Measurements from ENCODE around the gene TSPAN8.
"Not testable (repeated sequence)": the region's sequence is repeated elsewhere in the genome, so short reads cannot be mapped to it uniquely, and the experiment has no call there.

Gene TSPAN8

DNA sequence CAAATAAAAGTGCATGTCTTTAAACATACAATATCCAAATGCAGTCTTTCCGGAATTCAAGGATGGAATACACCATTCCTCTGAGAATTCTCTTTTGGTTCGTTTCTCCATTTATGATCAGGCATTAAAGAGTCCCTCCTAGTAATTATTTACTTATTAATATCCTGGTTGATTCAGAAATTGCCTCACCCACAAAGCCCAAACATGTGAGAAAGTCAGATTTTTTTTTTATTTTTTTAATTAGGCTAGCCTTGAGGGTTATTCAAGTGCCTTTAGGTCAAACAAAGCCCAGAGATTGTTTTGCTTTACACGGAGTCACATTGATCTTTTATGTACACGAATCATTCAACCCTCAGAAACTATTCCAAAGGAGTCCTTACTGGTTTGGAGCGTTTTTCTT lies 6.4 kb upstream of the TSPAN8 start:
- DNase-seq: no peak

- peak; percentile 58 for DNase-seq
Measured at GRCh38 chr12:71162832-71163763, 5.3 kb upstream of the TSPAN8 start.

DNA sequence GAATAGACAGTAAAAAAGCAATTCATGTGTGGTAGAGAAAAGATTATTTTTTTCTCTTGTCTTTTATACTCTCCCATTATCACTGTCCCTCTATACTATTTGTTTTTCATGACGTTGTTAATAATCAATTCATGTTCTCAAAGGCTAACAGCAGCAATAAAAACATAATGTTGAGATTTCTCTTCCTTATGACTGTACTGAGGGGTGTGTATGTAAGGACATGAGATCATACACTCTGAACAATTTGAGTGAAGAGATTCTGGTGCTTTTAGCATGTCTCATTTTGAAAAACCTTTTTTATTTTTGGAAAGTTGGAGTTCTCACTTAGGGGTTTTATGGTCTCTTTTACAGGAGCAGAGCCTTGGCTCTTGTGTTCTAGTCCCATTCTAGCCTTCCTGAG lies 3.8 kb upstream of the TSPAN8 start:
- DNase-seq: no peak

DNA sequence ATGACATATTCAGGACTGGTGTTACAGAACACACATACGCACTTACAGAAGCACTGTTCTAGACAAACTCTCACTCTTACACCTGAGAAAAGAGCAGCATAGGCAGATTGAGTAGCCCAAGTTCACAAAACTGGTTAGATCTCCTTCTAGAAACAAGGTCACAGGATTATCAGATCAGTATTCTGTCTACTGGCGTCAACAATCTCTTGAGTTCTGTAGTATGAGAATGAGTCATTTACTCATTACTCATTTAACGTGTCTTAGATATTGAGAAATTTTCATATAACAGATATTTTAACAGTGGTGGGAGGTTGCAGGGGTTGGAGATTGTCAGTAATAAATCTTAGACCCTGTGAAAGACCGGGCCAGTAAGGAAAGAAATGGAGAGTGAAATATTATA lies 2.8 kb upstream of the TSPAN8 start:
- no peak for DNase-seq

DNA sequence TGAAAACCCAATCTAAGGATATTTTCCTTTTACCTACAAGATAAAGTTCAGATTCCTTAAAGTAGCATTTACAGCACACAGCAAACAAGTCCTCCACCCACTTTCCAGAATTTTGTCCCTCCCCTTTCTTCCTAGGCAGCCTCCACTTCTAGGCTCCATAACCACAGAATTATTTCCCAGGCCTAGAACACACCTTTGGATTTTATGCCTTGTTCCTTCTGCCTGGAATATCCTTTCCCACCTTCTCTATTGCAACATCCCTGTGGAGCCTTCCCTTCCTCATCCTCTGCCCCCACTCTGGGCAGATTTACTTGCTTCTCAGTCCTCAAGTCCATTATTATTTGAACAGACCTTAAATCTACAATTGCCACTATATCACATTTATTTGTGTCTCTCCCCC lies 2.1 kb upstream of the TSPAN8 start:
- DNase-seq: no peak

DNA sequence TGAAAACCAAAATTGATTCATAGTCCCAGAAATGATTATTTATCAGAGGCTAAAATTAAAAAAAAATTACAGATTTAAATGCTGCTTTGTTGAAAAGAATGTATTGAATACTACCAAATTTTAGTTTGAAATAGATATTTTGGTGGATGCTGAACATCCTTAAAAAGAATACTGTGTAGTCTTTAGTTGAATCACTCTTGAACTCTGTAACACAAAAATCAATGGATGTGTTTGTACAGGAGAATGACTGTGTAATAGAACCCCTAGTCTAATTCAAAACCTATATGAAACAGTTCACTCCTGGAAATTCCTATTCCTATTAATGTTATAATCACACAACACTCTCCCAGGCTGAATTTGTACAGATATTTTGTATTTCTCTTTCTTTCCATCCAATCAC lies 1.5 kb upstream of the TSPAN8 start:
- DNase-seq: no peak

GRCh38 chr12:71158361-71158882 lies 623 bp upstream of the TSPAN8 start:
- peak; percentile 82 for DNase-seq

DNA sequence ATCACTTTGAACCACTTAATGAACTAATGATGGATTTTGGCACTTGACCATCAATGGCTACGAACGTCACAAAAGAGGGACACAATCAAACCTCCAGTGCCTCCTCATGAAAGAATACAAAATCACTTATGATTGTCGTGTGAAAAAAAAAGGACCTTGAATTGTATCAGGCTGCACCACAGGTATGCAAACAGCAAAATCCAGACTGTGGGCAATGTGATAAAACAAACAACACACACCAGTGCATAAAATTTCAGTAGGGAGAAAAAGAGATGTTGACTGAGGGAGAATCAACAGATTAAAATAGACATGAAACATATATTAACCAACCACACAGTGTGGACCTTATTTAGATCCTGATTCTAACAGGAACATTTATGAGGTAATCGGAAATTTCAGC lies 2.6 kb downstream of the TSPAN8 start:
- no peak for DNase-seq

DNA sequence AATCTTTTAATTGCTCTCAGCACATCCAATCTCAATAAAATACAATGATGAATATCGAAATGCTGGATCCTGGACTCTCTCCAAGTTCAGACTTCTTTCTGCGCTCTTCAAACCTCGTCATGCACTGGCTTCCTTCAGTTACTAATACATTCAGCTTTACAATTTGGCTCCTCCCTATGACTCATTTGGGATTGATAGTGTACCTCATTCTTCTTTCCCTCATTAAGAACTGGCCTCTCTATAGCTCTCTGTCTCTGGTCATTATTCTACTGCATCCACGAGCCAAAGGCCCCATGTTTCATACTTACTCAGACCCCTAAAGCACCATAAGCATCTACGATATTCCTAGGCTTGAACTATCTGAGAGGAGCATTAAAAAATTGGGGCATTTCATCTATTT lies 4.9 kb downstream of the TSPAN8 start:
- DNase-seq: no peak

DNA sequence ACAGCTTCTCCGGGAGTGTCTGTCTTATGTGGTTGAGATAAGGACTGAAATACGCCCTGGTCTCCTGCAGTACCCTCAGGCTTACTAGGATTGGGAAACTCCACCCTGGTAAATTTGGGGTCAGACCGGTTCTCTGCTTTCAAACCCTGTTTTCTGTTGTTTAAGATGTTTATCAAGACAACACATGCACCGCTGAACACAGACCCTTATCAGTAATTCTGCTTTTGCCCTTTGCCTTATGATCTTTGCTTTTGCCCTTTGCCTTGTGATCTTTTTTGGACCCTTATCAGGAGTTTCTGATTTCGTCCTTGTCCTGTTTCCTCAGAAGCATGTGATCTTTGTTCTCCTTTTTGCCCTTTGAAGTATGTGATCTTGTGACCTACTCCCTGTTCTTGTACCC lies 7.8 kb downstream of the TSPAN8 start:
- not testable (repeated sequence) for DNase-seq

- DNase-seq: no peak
Measured at GRCh38 chr12:71144682-71145081, 13.1 kb downstream of the TSPAN8 start.

DNA sequence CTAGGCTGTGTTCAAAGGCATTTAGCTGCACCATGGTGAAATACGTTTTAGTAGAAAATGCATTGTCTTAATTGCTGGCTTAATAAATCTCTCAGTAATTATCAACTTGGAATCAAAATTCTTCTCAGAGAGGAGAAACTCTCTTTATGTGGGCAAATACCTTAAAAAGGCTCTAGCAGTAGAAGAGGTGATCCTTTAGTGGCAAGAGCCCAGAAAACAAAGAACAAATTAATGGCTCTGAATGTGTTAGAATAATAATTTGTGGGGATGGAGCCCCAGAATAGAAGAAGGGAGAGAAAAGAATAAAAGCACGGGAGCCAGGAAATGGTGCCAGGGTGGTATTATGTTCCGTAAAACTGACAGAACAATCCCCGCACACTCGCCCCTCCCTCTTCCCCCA lies 14.8 kb downstream of the TSPAN8 start:
- no peak for DNase-seq

GRCh38 chr12:71142016-71142415 lies 15.8 kb downstream of the TSPAN8 start:
- DNase-seq: no peak

DNA sequence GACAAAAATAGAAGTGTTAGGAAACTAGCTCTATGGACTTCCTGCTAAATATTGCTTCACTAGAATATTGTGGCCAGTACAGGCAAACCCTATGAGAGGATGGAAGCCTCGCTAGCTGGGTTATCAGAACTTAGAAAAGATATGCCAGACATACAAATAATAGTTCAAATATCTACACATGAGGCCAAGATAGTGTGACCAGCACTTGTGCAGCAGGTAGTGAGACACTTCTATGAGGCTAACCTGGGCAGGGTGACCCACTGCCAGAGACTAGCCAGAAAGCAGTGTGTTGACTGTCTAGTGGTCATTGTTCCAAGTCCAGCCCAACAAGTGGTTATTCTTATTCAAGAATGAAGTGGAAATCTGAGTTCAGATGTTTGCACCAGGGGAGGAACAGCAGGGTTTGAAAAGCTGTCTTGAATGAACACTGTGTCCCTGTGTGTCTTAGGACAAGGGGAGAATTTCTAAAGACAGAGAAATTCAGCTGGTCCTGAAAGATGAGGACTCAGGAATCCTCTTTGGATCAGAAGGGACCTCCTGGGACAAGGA lies 16.3 kb downstream of the TSPAN8 start:
- no peak for DNase-seq

DNA sequence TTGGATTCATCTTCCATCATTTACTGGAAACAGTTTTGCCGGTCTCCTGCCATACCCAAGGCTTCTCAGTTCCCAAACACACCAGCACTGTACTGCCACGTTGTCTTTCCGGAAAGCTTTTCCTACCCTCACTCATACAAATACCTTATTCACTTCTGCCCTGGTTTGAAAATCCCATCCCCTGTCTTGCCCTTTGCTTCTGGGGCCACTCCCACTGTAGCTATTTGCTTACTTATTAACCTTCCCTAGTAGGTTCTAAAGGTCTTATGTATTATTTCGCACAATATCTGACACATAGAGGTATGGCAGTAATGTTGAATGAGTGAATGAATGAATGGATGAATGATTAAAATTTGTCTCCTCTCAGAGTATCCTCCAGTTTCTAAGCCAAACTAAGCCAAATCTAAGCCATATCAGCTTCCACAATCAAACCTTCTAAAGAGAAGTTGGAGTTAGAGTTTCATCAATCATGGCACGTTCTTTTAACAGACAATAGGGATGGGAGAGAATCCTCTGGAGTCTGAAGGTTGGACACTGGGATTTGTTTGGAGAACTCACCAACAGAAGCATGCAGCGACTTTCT lies 18.6 kb downstream of the TSPAN8 start:
- no peak for DNase-seq

DNA sequence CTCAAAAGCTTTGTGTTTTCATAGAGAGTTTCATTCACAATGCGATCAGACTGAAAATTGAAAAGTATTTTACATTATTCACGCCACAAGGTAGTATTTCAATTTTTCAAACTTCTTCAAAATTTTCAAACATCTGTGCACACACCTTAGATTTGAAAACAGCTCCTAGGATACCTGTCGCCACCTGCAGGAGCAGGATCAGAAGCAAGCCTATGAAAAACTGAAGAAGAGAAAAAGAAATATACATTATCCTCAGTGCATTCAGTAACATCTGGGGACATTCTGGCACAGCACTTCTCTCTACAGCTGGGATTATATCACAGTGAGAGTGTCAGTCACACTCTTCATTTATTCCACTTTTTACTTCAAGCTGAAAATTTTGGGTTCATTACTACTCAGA lies 19.8 kb downstream of the TSPAN8 start:
- no peak for DNase-seq

- no peak for DNase-seq
Measured at GRCh38 chr12:71135812-71136176, 22.0 kb downstream of the TSPAN8 start.

GRCh38 chr12:71135077-71135811 lies 22.6 kb downstream of the TSPAN8 start:
- no peak for DNase-seq

DNA sequence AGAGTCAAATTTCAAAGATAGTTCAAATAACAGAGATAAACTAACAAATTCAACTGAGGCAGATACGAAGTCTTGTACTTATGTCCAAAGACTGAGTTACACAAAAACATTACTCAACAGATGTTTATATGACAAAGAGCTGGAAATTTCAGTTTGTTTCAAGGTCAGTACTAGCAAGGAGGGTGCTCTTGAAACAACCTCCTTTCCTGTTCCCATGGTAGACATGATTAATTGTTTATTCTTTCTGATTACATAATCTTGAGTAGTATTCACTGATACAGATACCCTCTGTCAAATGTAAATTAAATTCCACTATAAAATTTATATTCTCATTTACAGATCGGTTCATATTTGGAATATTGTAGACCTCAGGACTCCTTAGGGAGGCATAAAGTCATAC lies 23.4 kb downstream of the TSPAN8 start:
- no peak for DNase-seq

DNA sequence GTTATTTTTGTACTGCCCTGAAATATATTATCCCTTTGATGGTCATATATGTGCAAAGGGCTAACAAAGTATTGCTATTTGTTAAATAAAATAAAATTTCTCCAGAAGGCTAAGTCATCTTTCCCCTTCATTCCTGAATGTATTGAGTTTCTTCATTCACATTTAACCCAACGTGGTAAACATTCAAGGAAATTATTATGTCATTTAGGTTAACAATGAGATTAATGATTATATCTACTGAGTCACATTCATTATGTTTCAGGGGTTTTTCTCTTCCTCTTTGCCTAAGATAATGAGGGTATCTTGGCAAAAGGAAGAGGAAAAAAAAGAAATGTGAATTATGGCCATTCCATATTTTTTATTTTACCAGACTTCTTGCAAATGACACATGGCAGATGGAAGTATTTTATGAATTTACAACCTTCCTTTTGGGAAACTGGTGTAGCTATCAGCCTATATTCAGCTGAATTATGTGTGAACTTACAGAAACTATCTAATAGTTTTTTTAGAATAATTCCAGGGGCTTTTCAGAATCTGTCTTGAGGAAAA lies 27.2 kb downstream of the TSPAN8 start:
- no peak for DNase-seq

DNA sequence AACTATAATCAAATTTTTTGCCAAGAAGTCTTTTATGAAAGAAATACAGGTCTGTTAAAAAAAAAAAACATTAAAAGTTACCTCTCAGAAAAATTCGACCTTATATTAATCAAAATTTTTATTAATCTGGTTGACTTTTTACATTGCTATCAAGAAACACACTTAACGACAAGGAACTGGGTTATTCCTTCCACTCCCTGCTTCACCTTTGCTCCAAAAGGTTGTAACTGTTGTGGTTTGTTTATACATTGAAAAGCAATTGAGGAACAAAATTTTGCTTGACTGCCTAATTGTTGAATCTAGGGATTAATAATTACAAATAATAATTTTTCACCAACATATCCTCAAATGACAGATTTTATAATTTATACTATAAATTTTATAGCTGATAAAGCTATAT lies 28.4 kb downstream of the TSPAN8 start:
- no peak for DNase-seq

DNA sequence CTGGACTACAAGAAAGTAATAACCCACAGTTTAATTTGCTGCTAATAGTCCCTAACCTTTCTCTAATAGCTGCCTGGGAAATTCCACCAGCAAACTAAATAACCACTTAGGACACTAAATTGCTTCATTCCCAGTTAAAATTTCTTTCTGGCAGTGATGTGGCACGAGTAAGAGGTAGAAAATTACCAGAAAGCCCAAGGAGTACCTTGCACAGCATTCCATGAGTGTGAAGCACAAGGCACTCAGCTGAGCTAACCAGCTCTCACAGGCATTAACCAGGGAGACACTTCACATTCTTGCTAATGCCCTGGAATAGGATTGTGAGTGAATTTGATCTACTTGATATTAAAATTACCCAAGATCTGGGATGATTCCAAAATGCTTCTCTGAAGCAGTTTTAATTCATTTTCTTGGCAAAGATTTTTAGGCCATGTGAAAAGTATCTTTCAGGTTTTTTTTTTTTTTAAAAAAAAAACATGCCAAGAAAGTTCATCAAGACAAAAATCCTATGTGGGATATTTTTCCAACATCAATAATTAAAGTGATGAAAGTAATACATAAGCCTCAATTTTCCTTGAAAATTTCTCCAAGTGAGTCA lies 29.5 kb downstream of the TSPAN8 start:
- DNase-seq: no peak

DNA sequence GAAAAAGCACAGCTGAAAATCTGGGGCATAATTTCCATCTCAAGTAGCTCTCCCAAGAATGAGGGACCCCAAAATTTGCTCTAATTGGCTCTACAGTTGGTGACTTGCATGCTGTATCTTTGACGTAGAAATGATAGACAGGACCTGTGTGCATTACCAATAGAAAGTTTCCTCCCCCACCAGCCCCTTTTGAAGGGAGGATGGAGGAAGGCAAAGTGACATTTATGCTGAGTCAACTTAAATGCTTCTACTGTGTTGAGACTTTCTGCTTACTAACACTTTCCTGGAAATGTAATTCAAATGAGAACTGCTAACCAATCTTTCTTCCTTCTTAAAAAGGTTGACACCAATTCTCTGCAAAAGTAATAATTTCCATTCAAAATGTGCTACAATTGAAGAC lies 31.9 kb downstream of the TSPAN8 start:
- DNase-seq: no peak

All from NCI-H2029 treated with DMSO at 0.1 percent for 48 hours (cell line).